Suprapubic skin (tissue), 4 donors: ENCODE results near the gene CSNK1G1. TPM values are rescaled to one million over a fixed set of nuclear protein-coding genes. Genes with fewer than 3 reads are reported as not detected.

Experiments
- DNase-seq, 2 donors: peaks; one replicate each; pipeline ENCODE4 v3.0.0-alpha.2; 2019; ENCODE audit warnings: low spot score in 2 of 2
- H3K27ac ChIP-seq: fragments of 200-600 bp; sonication (generic); one replicate; pipeline ENCODE4 v1.5.1; 2019
- H3K27me3 ChIP-seq: fragments of 200-600 bp; sonication (generic); one replicate; pipeline ENCODE4 v1.5.1; 2019
- H3K36me3 ChIP-seq: fragments of 200-600 bp; sonication (generic); one replicate; pipeline ENCODE4 v1.5.1; 2019
- H3K4me1 ChIP-seq: fragments of 200-600 bp; sonication (generic); one replicate; pipeline ENCODE4 v1.5.1; 2019
- H3K4me3 ChIP-seq: fragments of 200-600 bp; sonication (generic); one replicate; pipeline ENCODE4 v1.5.1; 2019; ENCODE audit warnings: mild to moderate bottlenecking
- H3K9me3 ChIP-seq: fragments of 200-600 bp; sonication (generic); one replicate; pipeline ENCODE4 v1.5.1; 2019
- EP300 ChIP-seq: sonication (generic); formaldehyde crosslinking; IDR thresholded peaks from one replicate; pipeline ENCODE4 v1.6.1; 2017; ENCODE audit warnings: antibody characterized with exemption
- POLR2A ChIP-seq, 2 donors: fragments of 450-650 bp; IDR thresholded peaks; one replicate each; pipeline ENCODE4 v1.6.1; 2017; ENCODE audit warnings: antibody characterized with exemption in 2 of 2, mild to moderate bottlenecking in 2 of 2, moderate library complexity in 2 of 2
- POLR2AphosphoS5 ChIP-seq, 3 donors: sonication (generic); formaldehyde crosslinking; IDR thresholded peaks; one replicate each; pipeline ENCODE4 v1.6.1; 2017; ENCODE audit warnings: antibody characterized with exemption in 3 of 3
- WGBS: methylation state at CpG from one replicate; pipeline ENCODE4 v1.1.5; 2018; 5-methylcytosine and 5-hydroxymethylcytosine counted together
- total RNA-seq, 4 donors: library from RNA; depleted of rRNA; stranded (reverse); fragments of >200 nt; gene quantifications; one replicate each; pipeline ENCODE4 v1.1.0, GENCODE V29; 2016
- TF ChIP-seq, protein P1 (sequence below), 2 donors: fragments of 200-600 bp in 1 of 2; fragments of 450-650 bp in 1 of 2; sonication (generic) in 1 of 2; IDR thresholded peaks; one replicate each; pipeline ENCODE4 v1.5.1; 2016 to 2019; ENCODE audit warnings: antibody characterized with exemption in 2 of 2, mild to moderate bottlenecking in 1 of 2, moderate library complexity in 1 of 2

The CSNK1G1 gene
- total RNA-seq, 4 donors from 2014 or later = 15.9 to 28.8 (median 23.9) TPM

DNA sequence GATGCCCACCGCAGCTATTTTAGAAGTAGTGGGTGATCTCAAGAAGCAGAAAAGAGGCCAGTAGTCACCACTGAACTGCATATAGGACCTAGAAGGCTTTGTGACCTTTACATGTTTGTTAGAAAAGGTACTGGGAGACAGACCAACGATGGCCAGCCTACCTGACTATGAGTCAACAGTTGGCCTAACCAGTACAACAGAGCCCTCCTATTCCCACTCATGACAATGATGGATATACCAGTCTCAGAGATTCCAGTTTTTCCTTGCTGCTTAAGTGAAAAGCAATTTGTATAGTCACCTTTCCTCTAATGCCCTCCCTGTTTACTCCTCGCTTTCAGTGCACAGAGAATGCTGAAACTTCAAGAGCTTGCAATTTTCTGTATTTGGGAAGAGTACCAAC is 106.6 kb downstream of the CSNK1G1 start:
- DNase-seq = no peak
- no peaks in the 10 kb centered on the region for H3K27me3 ChIP-seq
- no peaks in the 10 kb centered on the region for H3K36me3 ChIP-seq
- H3K27ac ChIP-seq = no peak overlapping the region
- no peaks in the 10 kb centered on the region for H3K9me3 ChIP-seq
- peaks cover 15% of the 10 kb centered on the region for H3K4me1 ChIP-seq
- TF ChIP-seq POLR2A (IDR thresholded peaks at IDR 0.05) (no peak), POLR2AphosphoS5 (IDR thresholded peaks at IDR 0.05) (no peak), EP300 (no peak)
- TF ChIP-seq, protein P1, sequence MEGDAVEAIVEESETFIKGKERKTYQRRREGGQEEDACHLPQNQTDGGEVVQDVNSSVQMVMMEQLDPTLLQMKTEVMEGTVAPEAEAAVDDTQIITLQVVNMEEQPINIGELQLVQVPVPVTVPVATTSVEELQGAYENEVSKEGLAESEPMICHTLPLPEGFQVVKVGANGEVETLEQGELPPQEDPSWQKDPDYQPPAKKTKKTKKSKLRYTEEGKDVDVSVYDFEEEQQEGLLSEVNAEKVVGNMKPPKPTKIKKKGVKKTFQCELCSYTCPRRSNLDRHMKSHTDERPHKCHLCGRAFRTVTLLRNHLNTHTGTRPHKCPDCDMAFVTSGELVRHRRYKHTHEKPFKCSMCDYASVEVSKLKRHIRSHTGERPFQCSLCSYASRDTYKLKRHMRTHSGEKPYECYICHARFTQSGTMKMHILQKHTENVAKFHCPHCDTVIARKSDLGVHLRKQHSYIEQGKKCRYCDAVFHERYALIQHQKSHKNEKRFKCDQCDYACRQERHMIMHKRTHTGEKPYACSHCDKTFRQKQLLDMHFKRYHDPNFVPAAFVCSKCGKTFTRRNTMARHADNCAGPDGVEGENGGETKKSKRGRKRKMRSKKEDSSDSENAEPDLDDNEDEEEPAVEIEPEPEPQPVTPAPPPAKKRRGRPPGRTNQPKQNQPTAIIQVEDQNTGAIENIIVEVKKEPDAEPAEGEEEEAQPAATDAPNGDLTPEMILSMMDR (IDR thresholded peaks at IDR 0.05) = no peak
- WGBS = 78% methylated on average over 3 of the region's 3 CpGs
- no peak overlapping the region for H3K4me3 ChIP-seq

DNA sequence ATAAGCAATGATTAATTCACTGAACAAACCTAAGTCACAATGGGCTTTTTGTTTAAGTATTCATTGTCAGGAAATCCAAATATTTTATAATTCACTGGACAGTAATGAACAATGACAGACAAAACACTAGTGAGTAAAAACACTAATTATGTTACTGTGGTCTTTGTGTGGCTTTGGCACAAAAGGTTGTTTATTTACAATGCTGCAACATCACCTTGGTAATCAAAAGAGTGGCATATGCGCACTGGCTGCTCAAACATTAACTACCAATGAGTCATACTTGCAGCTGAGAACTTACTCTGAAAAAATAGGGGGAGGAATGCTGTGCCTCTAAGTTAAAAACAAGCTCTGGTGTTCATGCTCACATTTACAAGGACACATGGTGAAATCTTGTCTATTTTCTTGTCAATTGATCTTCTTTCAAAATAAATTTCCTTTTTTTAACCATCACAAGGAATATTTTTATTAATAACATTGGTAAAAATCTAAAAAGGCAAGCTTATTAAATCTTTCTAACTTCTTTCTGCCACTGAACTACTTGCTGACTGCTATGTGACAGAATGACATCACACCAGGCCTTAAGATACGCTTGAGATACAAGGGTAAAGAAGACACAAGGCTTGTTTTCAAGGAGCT is 107.9 kb downstream of the CSNK1G1 start:
- H3K27me3 ChIP-seq = no peaks in the 10 kb centered on the region
- peaks cover 15% of the 10 kb centered on the region for H3K4me1 ChIP-seq
- H3K9me3 ChIP-seq = no peaks in the 10 kb centered on the region
- DNase-seq = no peak
- H3K36me3 ChIP-seq = no peaks in the 10 kb centered on the region
- TF ChIP-seq, protein P1 (IDR thresholded peaks at IDR 0.05) = no peak
- peak in 1 of 3 donors; percentile 35 for TF ChIP-seq POLR2AphosphoS5 (IDR thresholded peaks at IDR 0.05)
- 34% methylated on average over 2 of the region's 2 CpGs for WGBS
- H3K4me3 ChIP-seq = no peak overlapping the region
- peak overlapping the region; percentile 64 for H3K27ac ChIP-seq

DNA sequence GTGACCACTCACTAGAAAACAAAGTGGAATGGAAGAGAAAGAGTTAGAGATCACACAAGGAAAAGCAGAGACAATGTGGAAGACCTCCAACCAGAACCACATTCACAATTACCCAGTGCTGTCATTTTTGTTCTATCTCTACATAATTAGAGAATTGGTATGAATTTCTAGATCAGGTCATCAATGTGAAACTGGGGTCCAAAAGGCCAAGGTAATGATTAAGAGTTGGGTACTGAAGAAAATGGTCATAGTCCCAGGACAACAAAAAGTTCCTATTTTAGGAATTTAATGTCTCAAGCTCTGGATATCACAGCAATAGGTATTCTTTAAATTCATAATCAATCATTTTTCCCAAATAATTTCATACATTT is 108.5 kb downstream of the CSNK1G1 start:
- Histone ChIP-seq H3K4me1 (peaks cover 15% of the 10 kb centered on the region), H3K36me3 (no peaks in the 10 kb centered on the region), H3K27me3 (no peaks in the 10 kb centered on the region), H3K9me3 (no peaks in the 10 kb centered on the region), H3K4me3 (no peak overlapping the region), H3K27ac (peak overlapping the region; percentile 64)
- no peak for DNase-seq
- TF ChIP-seq POLR2AphosphoS5 (IDR thresholded peaks at IDR 0.05) = no peak
- TF ChIP-seq, protein P1 (IDR thresholded peaks at IDR 0.05) = no peak
- no peak for TF ChIP-seq POLR2A (IDR thresholded peaks at IDR 0.05)
- TF ChIP-seq EP300 = no peak

DNA sequence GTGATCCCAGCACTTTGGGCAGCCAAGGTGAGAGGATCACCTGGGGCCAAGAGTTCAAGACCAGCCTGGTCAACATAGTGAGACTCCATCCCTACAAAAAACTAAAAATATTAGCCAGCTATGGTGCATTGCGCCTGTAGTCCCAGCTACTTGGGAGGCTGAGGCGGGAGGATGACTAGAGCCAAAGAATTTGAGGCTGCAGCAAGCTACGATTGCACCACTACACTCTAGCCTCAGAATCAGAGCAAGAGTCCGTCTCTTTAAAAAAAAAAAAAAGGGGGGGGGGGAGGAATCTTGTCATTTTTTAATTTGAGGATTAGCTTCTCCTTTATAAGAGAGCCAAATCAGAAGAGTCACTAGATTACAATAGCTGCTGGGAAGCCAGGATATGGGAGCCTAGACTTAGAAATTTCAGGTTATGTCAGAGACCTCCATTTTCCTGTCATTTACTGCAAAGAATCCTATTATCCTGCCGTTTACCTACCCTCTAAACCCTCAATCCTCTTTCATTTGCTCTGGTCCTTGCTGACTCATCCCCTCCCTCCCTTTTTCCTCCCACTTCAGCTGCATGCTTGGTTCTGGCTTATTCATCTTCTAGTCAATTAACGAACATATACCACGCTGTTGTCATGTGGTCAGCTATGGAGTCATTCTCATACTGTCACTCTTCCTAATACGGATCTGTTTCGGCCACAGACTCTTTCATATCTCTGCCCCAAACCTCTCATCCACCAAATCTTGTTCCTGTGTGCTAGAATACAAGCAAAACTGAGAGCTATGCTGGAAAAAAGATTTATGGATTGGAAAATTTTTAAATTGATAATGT is 109.4 kb downstream of the CSNK1G1 start:
- 75% methylated on average over 9 of the region's 9 CpGs for WGBS
- Histone ChIP-seq H3K9me3 (no peaks in the 10 kb centered on the region), H3K27ac (no peak overlapping the region), H3K36me3 (no peaks in the 10 kb centered on the region), H3K27me3 (no peaks in the 10 kb centered on the region), H3K4me1 (peaks cover 15% of the 10 kb centered on the region), H3K4me3 (no peak overlapping the region)
- TF ChIP-seq, protein P1 (IDR thresholded peaks at IDR 0.05) = no peak
- no peak for TF ChIP-seq POLR2AphosphoS5 (IDR thresholded peaks at IDR 0.05)
- TF ChIP-seq POLR2A (IDR thresholded peaks at IDR 0.05) = no peak
- TF ChIP-seq EP300 = no peak
- no peak for DNase-seq

- Histone ChIP-seq H3K9me3 (no peaks in the 10 kb centered on the region), H3K36me3 (no peaks in the 10 kb centered on the region), H3K4me3 (no peak overlapping the region), H3K27me3 (no peaks in the 10 kb centered on the region), H3K27ac (no peak overlapping the region), H3K4me1 (peaks cover 15% of the 10 kb centered on the region)
- TF ChIP-seq POLR2A (IDR thresholded peaks at IDR 0.05) (no peak), EP300 (no peak), POLR2AphosphoS5 (IDR thresholded peaks at IDR 0.05) (no peak)
- TF ChIP-seq, protein P1 (IDR thresholded peaks at IDR 0.05) = no peak
- WGBS = 95% methylated on average over 4 of the region's 4 CpGs
- no peak for DNase-seq
These were observed 110.6 kb downstream of the CSNK1G1 start for GRCh38 chr15:64245405-64245804.
